Activated CD4-positive, alpha-beta T cell treated with anti-CD3 and anti-CD28 coated beads, Interleukin-2, amount 50 U/mL, for 1 hour (primary cell): Measurements from ENCODE around the gene SERPINA9.
"Not testable (repeated sequence)": the region's sequence is repeated elsewhere in the genome, so short reads cannot be mapped to it uniquely, and the experiment has no call there.

Source experiments
- DNase-seq: peaks from one replicate; pipeline ENCODE4 v3.0.0-alpha.2; 2020

The SERPINA9 gene

DNA sequence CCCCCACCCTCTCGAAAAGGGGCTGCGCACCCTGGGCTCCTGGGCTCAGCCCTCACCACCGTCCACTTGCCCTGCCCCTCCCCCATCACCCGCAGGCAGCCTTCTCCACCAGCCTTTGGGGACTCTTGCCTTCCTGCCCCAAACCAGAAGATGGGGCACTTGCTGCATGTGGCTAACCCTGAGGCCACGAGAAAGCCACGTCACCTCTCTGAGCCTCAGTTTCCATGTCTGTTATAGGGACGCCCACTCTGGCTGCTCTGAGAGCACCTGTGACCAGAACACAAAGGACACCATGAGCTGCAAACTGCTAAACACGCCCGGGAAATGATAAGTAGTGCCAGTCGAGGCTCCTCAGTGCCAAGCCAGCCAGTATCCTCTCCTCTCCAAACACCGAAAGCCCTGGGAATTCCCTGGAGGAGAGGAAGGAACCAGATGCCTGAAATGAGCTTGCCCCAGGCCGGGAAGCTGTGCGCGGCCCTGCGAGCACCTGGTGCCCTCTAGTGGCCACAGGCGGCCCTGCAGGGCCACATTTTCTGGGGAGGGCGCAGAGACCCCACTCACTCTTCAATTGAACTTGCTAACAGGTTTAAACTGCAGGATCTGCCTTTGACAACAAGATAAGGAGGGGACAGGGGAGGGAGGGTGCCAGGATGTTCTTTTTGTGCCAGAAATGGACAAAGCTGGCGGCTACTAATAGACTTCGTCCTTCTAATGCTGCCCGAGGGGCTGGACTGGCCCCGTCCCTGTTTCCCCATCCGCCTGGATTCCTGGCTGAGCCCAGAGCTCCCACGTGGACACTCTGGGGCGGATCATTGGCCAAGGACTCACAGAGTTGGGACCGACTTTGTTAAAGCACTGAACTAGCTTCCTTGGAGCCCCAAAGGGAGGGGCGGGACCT, 10.2 kb upstream of the SERPINA9 start:
- DNase-seq, result peak; percentile 36

DNA sequence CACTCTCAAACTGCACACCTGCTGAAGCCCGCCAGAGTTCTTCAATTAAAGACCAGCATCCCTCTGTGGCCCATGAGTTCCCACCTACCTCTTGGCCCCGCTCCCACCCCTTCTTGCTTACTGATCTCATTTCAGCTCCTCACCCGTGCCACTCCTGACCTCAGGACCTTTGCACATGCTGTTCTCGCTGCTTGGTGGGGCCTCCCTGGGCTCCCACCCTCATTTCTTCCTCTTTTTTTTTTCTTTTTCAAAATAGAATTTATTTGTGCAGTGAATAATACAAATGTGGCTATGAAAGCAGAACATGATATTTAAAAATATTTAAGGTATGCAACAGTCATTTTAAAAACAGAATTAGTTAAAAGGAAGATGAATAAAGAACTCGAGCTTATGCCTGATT, 8.5 kb upstream of the SERPINA9 start:
- no peak for DNase-seq

- no peak for DNase-seq
Measured at GRCh38 chr14:94483729-94484275, 7.8 kb upstream of the SERPINA9 start.

GRCh38 chr14:94483071-94483451, 7.1 kb upstream of the SERPINA9 start:
- no peak for DNase-seq

DNA sequence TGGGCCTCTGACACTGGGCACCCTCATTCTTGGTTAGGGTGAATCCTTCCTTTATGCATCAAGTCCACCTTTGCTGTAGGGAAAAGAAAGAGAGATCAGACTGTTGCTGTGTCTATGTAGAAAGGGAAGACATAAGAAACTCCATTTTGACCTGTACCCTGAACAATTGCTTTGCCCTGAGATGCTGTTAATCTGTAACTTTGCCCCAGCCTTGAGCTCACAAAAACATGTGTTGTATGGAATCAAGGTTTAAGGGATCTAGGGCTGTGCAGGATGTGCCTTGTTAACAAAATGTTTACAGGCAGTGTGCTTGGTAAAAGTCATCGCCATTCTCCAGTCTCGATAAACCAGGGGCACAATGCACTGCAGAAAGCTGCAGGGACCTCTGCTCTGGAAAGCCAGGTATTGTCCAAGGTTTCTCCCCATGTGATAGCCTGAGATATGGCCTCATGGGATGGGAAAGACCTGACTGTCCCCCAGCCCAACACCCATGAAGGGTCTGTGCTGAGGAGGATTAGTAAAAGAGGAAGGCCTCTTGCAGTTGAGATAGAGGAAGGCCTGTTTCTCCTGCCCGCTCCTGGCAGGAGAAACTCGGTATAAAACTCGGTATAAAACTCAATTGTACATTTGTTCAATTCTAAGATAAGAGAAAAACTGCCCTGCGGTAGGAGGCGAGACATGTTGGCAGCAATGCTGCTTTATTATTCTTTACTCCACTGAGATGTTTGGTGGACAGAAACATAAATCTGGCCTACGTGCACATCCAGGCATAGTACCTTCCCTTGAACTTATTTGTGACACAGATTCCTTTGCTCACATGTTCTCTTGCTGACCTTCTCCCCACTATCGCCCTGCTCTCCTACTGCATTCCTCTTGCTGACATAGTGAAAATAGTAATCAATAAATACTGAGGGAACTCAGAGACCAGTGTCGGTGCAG, 6.4 kb upstream of the SERPINA9 start:
- not testable (repeated sequence) for DNase-seq

- DNase-seq, result no peak
Measured at GRCh38 chr14:94481468-94482131, 5.6 kb upstream of the SERPINA9 start.

DNA sequence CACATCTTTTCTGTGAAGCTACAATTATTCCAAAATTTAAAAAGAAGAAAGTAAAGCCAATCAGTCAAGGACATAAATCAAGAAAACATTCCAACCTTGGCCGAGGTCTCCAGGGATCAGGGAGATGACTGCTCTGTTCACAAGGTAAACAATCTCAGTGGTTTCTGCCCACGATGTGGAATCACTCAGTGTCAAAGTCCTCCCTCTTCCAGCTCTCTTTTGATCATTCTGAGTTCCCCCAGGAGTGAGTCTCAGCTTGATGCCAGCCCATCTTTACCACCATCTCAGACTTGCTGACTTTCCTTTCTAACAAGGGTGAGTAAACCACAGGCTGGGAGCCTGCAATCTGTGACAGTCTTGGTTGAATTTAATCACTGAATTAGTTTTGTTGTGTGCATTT, 4.8 kb upstream of the SERPINA9 start:
- no peak for DNase-seq

DNA sequence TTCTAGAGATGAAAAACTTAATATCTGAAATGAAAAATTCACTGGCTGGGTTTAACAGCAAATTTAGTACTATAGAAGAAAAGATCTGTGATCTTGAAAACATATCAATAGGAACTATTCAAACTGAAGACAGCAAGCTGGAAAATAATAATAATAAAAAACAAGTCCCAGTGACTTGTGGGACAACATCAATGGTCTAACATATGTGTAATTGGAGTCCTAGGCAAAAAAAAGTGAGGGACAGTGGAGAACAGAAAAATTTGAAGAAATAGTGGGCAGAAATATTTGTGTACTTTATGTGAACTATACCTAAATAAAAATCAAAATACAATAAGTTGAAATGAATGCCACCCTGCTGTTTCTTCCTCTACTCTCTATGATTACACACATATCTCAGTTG, 2.4 kb upstream of the SERPINA9 start:
- DNase-seq, result no peak

DNA sequence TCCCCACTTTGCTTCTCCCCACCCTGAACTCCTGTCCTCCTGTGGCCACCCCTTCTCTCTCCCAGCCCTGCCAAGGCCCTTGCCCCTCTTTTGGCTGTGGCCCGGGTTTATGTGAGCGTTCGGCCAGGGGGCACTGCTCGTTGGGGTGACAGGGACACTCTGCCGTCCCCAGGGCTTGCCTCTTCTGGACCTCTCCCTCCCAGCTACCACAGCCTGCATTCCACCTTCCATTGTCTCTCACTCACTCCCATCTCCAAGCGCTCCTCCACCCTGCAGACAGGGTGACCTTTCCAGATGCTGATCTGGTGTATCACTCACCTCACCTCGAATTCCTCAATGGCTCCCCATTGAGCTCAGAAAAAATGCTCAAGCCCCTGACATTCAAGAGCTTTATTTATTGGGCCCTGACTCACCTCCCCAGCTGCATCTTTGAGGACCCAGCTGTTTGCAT, 1.4 kb downstream of the SERPINA9 start:
- DNase-seq, result no peak

- DNase-seq, result no peak
Measured at GRCh38 chr14:94473666-94474410, 2.2 kb downstream of the SERPINA9 start.

DNA sequence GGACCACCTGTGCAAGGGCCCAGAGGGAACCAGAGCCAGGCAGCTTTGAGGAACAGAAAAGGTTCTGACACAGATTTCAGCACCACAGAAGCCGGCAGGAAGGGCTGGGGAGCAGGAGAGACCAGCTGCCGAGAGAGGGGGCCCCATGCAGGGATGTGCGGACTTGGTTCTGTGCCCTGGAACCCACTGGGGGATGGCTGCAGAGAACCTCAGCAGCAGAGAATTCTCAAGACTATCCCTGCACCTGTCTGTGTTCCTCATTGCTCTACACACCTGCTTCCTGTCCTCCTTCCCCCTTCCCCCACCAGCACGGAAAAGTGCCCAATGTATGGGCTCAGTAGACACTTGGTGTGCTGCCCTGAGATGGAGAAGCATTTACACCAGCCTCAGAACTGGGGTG, 3.2 kb downstream of the SERPINA9 start:
- no peak for DNase-seq

GRCh38 chr14:94471045-94471444, 5.0 kb downstream of the SERPINA9 start:
- no peak for DNase-seq

- no peak for DNase-seq
Measured at GRCh38 chr14:94470311-94470710, 5.7 kb downstream of the SERPINA9 start.

- DNase-seq, result no peak
Measured at GRCh38 chr14:94469261-94469660, 6.7 kb downstream of the SERPINA9 start.

- DNase-seq, result no peak
Measured at GRCh38 chr14:94467728-94468520, 8.1 kb downstream of the SERPINA9 start.

DNA sequence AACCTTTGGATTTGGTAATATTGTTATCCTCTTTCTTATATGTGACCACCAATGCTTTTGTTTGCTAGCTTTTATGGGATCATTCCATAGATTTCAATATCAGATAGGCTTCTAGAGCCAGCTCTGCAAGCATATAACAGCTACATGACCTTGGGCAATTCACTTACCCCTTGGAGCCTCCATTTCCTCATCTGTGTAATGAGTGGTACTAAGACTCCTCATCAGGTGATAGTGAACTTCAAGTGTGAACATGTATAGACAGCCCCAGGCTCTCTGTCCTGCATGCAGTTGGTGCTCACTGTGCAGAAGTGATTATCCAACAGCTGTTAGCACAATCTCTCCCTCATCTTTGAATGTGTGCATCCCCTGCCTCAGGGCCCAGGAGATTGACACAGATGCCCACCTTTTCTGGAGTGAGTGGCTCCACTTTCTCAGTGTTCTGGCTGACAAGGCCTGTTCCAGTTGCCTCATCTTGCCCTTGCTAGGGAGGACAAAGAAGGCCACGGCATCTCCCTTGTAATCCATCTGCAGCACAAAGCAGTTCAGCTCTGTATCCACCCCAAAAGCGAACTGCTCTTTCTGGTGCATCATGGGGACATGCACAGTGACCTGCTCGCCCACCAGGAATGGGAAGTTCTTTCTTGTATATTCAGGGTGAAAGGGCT, 9.2 kb downstream of the SERPINA9 start:
- DNase-seq, result no peak

- DNase-seq, result no peak
Measured at GRCh38 chr14:94465042-94465441, 11.0 kb downstream of the SERPINA9 start.

DNA sequence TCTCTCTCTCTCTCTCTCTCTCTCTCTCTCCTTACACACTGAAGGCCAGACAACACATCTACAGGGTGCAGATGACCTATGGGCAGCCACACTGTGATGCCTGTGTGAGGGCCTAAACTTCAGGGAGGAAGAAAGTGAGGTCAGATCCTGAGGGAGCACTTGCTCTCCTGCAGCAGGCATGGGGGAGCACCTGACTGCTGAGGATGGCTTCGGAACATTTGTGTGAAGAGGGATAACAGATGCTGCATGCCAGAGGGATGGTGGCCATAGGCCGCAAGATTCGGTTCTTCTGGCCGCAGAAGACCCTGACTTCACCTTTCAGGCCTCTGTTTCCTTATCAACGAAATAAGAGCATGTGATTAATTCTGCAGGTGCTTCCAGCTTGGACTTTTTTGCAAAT, 11.7 kb downstream of the SERPINA9 start:
- no peak for DNase-seq

DNA sequence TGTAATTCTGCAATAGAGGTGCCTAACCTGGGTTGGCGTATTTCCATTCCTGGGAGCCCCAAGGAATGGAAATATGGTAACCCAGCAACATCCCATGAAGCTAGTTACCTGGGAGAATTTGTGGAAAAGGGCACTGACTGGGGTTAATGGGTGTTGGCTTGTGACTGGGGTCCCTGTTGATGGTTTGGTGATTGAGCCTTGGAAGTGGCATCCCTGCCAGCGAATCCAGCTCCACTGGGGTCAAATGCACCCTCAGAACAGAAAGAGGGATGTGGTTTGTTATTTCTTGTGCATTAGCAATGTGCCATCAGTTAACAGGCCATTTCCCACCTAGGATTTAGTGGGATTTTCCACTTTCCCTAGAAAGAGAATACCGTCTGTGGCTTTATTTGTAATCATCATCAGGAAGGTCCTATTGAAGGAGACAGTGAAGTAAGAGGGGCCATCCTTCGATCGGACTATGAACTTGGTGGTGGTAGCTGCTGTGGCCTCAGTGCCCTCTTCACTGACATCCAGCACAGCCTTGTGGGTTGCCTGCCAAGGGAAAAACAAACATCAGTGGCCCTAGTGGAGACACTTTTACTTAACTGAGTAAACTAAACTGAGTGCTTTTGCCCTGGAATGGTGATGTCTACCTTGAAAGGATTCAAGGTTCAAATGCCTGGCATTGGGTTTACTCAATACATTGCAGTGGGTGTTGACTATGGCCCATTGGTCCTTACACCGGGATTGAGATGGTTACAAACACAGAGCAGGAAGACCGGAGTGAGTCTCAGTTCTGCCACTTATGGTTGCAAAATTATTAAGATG, 13.0 kb downstream of the SERPINA9 start:
- no peak for DNase-seq

- no peak for DNase-seq
Measured at GRCh38 chr14:94462219-94462551, 13.8 kb downstream of the SERPINA9 start.
